Inferior parietal cortex (tissue), 1 donor: Measurements from ENCODE around the gene BMAL1.

Experiments used
- DNase-seq: peaks from one replicate; pipeline ENCODE4 v3.0.0-alpha.2; 2016; ENCODE audit errors: extremely low spot score

The BMAL1 gene

GRCh38 chr11:13291361-13291760 lies 13.8 kb downstream of the BMAL1 start:
- no peak for DNase-seq

GRCh38 chr11:13291800-13292199 lies 14.2 kb downstream of the BMAL1 start:
- no peak for DNase-seq

- DNase-seq: no peak
Measured at GRCh38 chr11:13292970-13293369, 15.4 kb downstream of the BMAL1 start.

GRCh38 chr11:13294178-13294577 lies 16.6 kb downstream of the BMAL1 start:
- DNase-seq: no peak

- no peak for DNase-seq
Measured at GRCh38 chr11:13294771-13295579, 17.4 kb downstream of the BMAL1 start.

GRCh38 chr11:13297308-13297916 lies 19.8 kb downstream of the BMAL1 start:
- DNase-seq: no peak

GRCh38 chr11:13297917-13298356 lies 20.3 kb downstream of the BMAL1 start:
- DNase-seq: no peak

GRCh38 chr11:13298765-13299164 lies 21.2 kb downstream of the BMAL1 start:
- DNase-seq: no peak

- DNase-seq: no peak
Measured at GRCh38 chr11:13301522-13301921, 23.9 kb downstream of the BMAL1 start.

- DNase-seq: no peak
Measured at GRCh38 chr11:13302420-13302958, 24.9 kb downstream of the BMAL1 start.

- no peak for DNase-seq
Measured at GRCh38 chr11:13303668-13304649, 26.4 kb downstream of the BMAL1 start.

GRCh38 chr11:13304655-13305335 lies 27.2 kb downstream of the BMAL1 start:
- no peak for DNase-seq

- DNase-seq: no peak
Measured at GRCh38 chr11:13308704-13309103, 31.1 kb downstream of the BMAL1 start.

- no peak for DNase-seq
Measured at GRCh38 chr11:13309156-13309555, 31.6 kb downstream of the BMAL1 start.

- DNase-seq: no peak
Measured at GRCh38 chr11:13310443-13310842, 32.9 kb downstream of the BMAL1 start.

GRCh38 chr11:13311570-13311969 lies 34.0 kb downstream of the BMAL1 start:
- DNase-seq: no peak

GRCh38 chr11:13313005-13313819 lies 35.6 kb downstream of the BMAL1 start:
- DNase-seq: no peak

- DNase-seq: no peak
Measured at GRCh38 chr11:13314676-13315394, 37.2 kb downstream of the BMAL1 start.

- no peak for DNase-seq
Measured at GRCh38 chr11:13315517-13316432, 38.2 kb downstream of the BMAL1 start.
